Measurements from ENCODE around the gene SHLD2. TPM values are rescaled to one million over a fixed set of nuclear protein-coding genes. Genes with fewer than 3 reads are reported as not detected.

The SHLD2 gene
- total and polyA plus RNA-seq, 10 of the 15 experiments (the other 5 are each of a cell fraction or from before 2014, with no cell fraction given) = 24.5 to 45.3 (median 30.1) TPM

DNA sequence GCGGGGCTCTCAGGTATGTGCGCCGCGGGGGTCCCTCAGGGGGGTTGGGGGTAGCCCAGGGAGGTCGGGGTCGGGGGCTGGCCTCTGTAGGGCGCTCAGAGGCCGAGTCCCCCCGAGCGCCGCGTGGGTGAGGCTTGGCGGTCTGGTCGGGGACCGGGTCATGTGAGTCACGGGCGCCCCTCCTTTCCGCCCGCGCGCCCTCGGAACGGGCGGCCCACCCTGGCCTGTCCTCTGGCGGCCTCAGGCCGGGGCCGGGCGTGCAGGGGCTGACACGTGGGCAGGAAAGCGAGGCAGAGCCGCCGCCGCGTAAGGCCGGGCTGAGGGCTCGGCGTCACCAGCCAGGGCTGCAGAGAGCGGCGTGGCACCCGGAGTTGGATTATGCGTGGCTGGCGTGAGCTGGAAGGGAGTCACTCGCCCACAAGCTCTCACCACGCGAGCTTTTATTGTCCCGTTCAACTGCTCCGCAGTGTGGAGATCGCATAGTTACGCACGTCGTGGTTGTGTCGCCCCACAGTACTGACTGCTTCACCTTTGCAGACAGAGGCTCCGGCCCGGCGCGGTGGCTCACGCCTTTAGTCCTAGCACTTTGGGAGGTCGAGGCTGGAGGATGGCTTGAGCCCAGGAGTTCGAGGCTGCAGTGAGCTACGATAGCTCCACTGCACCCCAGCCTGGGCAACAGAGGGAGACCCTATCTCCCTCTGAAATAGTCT is 385 bp downstream of the SHLD2 start (continued):
- TF ChIP-seq ZNF384 (IDR thresholded peaks at IDR 0.05; ENCODE audit: borderline replicate concordance, low read depth, low read length) (no peak), MYB (IDR thresholded peaks at IDR 0.05; ENCODE audit: borderline replicate concordance, low read depth, low read length) (no peak), ZNF622 (IDR thresholded peaks at IDR 0.05) (no peak), ETV6 (conservative IDR thresholded peaks at IDR 0.05 in 1 of 2, IDR thresholded peaks at IDR 0.05 in 1 of 2; ENCODE audit: borderline replicate concordance in 1 of 2, low read depth in 1 of 2) (no peak), EZH2 (IDR thresholded peaks at IDR 0.05; ENCODE audit: borderline replicate concordance, control insufficient read depth, low read depth, low read length) (no peak), DPF2 (IDR thresholded peaks at IDR 0.05) (peak; percentile 78), SMC3 (IDR thresholded peaks at IDR 0.05; ENCODE audit: borderline replicate concordance, low read length) (no peak), SMAD1 (IDR thresholded peaks at IDR 0.05; ENCODE audit: low read depth, partially characterized antibody) (no peak), BCL11A (IDR thresholded peaks at IDR 0.05; ENCODE audit: low read depth, low read length) (0 out of 2 replicates have a peak, but pooled peaks have one; percentile 6), GATAD2B (conservative IDR thresholded peaks at IDR 0.05; ENCODE audit: low read depth) (peak; percentile 95), CHD2 (IDR thresholded peaks at IDR 0.05; ENCODE audit: borderline replicate concordance, low read depth, low read length) (peak; percentile 79)
- TF ChIP-seq, protein P1, sequence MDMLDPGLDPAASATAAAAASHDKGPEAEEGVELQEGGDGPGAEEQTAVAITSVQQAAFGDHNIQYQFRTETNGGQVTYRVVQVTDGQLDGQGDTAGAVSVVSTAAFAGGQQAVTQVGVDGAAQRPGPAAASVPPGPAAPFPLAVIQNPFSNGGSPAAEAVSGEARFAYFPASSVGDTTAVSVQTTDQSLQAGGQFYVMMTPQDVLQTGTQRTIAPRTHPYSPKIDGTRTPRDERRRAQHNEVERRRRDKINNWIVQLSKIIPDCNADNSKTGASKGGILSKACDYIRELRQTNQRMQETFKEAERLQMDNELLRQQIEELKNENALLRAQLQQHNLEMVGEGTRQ (IDR thresholded peaks at IDR 0.05; ENCODE audit: borderline replicate concordance, low read depth, low read length) = peak; percentile 3
- TF ChIP-seq, protein P2, sequence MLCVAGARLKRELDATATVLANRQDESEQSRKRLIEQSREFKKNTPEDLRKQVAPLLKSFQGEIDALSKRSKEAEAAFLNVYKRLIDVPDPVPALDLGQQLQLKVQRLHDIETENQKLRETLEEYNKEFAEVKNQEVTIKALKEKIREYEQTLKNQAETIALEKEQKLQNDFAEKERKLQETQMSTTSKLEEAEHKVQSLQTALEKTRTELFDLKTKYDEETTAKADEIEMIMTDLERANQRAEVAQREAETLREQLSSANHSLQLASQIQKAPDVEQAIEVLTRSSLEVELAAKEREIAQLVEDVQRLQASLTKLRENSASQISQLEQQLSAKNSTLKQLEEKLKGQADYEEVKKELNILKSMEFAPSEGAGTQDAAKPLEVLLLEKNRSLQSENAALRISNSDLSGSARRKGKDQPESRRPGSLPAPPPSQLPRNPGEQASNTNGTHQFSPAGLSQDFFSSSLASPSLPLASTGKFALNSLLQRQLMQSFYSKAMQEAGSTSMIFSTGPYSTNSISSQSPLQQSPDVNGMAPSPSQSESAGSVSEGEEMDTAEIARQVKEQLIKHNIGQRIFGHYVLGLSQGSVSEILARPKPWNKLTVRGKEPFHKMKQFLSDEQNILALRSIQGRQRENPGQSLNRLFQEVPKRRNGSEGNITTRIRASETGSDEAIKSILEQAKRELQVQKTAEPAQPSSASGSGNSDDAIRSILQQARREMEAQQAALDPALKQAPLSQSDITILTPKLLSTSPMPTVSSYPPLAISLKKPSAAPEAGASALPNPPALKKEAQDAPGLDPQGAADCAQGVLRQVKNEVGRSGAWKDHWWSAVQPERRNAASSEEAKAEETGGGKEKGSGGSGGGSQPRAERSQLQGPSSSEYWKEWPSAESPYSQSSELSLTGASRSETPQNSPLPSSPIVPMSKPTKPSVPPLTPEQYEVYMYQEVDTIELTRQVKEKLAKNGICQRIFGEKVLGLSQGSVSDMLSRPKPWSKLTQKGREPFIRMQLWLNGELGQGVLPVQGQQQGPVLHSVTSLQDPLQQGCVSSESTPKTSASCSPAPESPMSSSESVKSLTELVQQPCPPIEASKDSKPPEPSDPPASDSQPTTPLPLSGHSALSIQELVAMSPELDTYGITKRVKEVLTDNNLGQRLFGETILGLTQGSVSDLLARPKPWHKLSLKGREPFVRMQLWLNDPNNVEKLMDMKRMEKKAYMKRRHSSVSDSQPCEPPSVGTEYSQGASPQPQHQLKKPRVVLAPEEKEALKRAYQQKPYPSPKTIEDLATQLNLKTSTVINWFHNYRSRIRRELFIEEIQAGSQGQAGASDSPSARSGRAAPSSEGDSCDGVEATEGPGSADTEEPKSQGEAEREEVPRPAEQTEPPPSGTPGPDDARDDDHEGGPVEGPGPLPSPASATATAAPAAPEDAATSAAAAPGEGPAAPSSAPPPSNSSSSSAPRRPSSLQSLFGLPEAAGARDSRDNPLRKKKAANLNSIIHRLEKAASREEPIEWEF (IDR thresholded peaks at IDR 0.05; ENCODE audit: insufficient replicate concordance, low read depth, low read length) = no peak
- TF ChIP-seq, protein P3, sequence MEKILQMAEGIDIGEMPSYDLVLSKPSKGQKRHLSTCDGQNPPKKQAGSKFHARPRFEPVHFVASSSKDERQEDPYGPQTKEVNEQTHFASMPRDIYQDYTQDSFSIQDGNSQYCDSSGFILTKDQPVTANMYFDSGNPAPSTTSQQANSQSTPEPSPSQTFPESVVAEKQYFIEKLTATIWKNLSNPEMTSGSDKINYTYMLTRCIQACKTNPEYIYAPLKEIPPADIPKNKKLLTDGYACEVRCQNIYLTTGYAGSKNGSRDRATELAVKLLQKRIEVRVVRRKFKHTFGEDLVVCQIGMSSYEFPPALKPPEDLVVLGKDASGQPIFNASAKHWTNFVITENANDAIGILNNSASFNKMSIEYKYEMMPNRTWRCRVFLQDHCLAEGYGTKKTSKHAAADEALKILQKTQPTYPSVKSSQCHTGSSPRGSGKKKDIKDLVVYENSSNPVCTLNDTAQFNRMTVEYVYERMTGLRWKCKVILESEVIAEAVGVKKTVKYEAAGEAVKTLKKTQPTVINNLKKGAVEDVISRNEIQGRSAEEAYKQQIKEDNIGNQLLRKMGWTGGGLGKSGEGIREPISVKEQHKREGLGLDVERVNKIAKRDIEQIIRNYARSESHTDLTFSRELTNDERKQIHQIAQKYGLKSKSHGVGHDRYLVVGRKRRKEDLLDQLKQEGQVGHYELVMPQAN (conservative IDR thresholded peaks at IDR 0.05) = peak; percentile 88; the same call in 1 of the 2 replicates
- TF ChIP-seq, protein P4, sequence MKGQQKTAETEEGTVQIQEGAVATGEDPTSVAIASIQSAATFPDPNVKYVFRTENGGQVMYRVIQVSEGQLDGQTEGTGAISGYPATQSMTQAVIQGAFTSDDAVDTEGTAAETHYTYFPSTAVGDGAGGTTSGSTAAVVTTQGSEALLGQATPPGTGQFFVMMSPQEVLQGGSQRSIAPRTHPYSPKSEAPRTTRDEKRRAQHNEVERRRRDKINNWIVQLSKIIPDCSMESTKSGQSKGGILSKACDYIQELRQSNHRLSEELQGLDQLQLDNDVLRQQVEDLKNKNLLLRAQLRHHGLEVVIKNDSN (IDR thresholded peaks at IDR 0.05; ENCODE audit: borderline replicate concordance, extremely low read length, insufficient read depth, low read depth, low read length) = peak; percentile 77
- TF ChIP-seq, protein P5, sequence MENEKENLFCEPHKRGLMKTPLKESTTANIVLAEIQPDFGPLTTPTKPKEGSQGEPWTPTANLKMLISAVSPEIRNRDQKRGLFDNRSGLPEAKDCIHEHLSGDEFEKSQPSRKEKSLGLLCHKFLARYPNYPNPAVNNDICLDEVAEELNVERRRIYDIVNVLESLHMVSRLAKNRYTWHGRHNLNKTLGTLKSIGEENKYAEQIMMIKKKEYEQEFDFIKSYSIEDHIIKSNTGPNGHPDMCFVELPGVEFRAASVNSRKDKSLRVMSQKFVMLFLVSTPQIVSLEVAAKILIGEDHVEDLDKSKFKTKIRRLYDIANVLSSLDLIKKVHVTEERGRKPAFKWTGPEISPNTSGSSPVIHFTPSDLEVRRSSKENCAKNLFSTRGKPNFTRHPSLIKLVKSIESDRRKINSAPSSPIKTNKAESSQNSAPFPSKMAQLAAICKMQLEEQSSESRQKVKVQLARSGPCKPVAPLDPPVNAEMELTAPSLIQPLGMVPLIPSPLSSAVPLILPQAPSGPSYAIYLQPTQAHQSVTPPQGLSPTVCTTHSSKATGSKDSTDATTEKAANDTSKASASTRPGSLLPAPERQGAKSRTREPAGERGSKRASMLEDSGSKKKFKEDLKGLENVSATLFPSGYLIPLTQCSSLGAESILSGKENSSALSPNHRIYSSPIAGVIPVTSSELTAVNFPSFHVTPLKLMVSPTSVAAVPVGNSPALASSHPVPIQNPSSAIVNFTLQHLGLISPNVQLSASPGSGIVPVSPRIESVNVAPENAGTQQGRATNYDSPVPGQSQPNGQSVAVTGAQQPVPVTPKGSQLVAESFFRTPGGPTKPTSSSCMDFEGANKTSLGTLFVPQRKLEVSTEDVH (IDR thresholded peaks at IDR 0.05; ENCODE audit: low read depth, partially characterized antibody) = no peak

Measured in GM12878 (cell line).